ENCODE results near the gene PTGFR.

PTGFR gene

DNA sequence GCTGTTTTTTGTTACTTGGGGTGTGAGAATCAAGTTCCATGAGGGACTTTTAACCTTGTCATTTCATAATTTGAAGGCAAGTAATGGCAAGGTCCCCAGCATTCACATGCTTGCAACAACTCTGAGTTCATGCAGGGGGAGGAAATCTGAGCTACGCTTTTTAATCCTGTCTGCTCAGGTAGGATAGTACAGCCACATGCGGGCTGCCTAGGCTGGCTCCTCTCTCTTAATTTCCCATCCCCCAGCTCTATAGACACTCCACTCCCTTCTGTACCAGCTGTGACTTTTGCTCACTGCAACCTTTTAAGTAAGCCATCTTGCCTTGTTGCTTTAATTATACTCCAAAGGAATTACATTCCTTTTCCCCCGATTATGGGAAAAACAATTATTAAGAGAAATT is 30.1 kb downstream of the PTGFR start:
- DNase-seq: no peak

DNA sequence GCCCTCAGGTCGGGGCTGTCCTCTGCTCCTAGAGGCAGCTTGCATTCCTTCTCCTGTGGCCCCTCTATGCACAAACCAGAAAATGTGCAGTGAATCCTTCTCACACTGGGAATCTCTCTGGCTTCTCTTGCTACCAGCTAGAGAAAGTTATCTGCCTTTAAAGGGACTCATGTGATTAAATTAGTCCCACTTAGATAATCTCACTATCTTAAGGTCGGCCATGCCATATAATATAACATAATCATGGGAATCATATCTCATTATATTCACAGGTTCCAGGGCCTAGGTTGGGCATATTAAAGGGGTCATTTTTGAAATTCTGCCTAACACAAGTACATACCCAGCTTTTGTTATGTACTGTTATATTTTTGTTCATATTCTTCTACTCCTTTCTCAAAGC is 31.4 kb downstream of the PTGFR start:
- DNase-seq: no peak

DNA sequence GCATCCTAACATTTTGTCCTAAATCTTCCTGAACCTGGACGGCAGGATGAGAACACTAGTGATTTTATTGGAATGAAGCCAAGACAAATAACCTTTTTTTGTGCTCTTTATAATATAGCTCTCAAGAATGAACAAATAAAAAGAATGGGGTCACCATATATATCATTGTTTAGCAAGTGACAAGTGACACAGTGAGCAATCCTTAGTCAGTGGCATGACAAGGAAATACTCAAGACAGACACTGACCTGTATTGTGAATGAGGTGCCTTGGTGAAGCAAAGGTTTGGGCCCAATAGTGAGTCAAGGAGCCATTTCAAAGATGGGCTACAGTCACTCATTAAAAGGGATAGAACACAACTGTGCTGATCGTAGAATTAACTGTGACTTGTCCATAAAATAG is 35.7 kb downstream of the PTGFR start:
- DNase-seq: no peak

DNA sequence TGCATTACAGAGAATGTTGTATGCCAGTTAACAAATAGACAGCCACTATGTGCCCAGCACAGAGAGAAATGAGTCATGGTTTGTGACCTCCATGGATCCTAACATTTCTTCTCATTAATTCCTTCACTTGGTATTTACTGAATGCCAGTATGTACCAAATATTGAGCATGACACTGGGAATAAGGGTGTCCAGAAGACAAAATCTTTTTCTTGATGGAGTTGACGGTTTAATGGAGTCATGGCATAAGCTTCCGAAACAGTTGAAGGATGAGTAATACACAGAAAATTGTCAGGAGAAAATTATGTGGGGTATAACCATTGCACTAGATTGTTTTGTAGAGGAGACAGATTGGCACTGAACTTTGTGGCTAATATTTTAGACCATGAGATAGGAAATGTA is 36.9 kb downstream of the PTGFR start:
- DNase-seq: no peak

DNA sequence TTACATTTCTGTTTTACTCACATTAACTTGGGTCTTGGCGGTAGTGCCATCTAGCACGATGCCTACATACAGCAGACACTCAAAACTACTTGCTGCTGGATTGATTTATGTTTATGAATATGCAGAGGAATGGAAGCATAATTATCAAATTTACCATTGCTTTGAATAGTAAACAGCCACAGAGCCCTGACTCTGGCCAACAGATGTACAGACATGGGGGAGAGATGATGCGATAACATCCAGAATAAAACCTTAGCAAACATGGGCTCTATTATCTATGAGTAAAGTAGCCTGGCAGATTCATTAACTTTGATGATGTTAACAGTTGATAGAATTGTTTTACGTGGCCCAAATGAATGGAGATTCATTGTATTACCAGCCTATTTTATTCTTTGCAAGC is 42.8 kb downstream of the PTGFR start:
- DNase-seq: no peak

DNA sequence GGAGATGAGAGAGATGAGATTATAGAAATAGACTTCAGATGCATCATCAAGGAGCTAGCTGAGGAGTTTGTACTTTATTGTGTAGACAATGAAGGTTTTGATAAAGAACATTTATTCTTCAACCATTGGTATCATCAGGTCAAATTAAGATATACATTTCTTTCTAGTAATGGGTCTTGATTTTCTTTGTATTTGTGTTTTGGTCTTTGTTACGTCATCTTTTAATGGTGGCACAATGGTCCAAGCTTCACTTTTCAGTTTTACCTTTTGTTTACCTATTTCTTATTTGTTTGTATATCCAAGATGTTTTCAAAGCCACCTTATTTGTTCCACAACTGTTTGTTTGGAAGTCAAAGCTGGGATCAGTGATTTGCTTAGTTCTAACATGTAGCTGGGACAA is 44.5 kb downstream of the PTGFR start:
- no peak for DNase-seq

DNA sequence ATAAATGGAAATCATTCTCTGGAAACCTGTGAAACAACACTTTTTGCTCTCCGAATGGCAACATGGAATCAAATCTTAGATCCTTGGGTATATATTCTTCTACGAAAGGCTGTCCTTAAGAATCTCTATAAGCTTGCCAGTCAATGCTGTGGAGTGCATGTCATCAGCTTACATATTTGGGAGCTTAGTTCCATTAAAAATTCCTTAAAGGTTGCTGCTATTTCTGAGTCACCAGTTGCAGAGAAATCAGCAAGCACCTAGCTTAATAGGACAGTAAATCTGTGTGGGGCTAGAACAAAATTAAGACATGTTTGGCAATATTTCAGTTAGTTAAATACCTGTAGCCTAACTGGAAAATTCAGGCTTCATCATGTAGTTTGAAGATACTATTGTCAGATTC is 45.7 kb downstream of the PTGFR start:
- DNase-seq: no peak

DNA sequence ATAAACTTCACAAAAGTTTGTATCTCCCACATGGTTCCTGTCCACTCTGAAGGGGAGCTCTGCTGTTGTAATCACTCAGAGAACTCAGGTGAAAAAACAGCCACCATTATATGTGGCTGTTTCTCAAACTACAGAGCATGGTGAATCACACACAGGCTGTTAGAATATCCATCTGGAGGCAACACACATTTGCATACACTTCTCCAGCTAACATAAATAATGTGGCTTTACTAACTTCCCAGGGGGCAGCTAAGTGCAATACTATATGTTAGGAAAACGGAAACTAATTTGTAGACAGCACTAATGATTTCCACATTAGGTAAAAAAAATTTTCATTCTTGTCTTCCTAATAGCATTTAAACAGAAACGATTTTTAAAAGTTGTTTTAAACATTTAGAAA is 49.3 kb downstream of the PTGFR start:
- no peak for DNase-seq

DNA sequence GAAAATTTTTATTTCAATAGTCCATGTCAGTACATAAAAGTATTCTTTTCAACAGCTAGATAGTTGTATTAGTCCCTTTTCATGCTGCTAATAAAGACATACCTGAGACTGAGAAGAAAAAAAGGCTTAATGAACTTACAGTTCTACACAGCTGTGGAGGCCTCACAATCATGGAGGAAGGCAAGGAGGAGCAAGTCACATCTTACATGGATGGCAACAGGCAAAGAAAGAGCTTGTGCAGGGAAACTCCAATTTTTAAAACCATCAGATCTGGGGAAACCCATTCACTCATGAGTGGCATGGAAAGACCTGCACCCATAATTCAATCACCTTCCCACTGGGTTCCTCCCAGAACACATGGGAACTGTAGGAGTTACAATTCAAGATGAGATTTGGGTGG is 50.7 kb downstream of the PTGFR start:
- DNase-seq: no peak

DNA sequence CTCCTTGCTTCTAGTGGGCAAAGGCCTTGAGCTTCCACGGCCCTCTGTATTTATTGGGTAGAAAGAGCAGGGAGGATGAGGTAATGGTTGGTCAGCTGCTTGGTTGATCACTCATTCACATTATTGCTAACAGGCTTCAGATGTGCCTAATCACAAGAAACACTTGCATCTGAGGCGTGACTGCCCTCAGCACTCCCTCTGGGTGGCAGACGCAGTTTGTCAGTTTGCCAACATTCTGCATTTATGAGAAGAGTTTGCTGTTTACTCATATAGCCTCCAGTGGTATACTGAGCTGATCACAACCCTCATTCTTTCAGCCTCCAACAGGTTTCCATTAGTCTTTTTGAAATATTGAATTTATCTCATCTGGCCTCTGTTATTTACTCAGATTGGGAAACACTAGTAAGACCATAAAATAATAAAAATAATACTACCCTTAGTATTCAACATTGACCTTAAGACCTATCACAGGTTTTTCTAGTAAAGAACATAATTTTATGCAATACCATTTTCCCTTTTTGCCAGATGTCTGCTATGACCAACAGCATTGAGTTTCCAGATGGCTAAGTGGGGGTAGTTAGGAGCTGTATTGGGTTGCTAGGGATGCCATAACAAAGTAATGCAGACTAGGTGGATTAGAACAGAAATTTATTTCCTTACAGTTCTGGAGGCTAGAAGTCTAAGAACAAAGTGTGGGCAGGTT is 53.3 kb downstream of the PTGFR start:
- DNase-seq: no peak

DNA sequence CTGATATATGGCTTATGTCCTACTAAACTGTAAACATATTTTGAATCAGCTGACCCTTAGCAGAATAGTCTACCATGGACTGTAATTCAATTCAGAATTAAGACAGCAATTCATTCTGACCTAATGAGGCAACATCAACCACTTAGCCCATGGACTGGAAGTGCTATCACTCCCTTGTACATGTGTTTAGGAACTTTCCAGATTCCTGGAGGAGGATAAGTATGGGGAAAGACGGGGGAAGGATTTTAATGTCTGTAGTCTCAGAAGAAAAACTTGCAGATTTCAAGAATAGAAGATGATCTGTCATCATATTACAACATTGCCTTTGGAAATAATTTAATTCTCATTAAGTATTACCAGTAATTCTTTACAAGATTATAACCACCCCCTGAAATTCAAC is 56.3 kb downstream of the PTGFR start:
- no peak for DNase-seq

DNA sequence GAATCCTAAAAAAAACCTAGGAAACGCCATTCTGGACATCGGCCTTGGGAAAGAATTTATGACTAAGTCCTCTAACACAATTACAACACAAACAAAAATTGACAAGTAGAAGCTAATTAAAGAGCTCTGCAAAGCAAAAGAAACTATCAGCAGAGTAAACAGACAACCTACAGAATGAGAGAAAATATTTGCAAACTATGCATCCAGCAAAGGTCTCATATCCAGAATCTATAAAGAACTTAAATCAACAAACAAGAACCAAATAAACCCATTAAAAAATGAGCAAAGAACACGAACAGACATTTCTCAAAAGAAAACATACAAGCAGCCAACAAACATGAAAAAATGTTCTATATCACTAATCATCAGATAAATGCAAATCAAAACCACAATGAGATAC is 58.6 kb downstream of the PTGFR start:
- no peak for DNase-seq

DNA sequence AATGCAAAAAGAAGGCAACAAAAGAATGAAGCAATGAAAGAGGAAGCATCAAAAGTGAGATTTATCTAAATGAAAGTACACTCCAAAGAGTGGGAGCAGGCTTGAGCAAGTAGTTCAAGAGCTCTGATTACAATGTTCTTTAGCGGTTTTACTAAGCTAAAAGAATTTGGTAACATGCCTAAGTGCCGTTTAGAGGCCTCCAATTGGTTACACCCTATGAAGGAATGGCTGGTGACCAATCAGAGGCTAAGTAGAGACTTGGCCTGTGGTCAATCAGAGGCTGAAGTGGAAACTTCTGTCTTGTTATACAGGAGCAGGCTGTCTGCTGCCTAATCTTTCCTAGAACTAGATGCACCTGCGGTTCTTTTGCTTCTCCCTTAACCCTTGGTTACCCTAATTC is 59.1 kb downstream of the PTGFR start:
- no peak for DNase-seq

DNA sequence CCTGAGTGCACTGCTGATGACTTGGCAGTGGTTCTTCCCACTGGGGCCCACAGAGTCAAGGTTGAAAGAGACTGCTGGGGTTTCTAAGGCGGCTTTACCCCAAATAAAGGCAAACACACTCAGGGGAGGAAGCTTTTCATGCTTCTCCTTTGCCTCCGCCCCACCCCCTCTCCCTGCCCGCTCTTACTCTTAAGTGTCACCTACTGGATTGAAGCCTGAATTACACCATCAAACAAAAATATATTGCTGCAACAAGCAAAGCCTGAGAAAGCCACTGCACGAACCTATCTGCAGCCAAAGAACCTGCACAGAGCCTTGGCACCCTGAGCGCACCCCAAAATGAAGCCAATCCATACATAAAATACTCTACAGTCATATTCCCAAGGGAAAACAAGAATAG is 63.1 kb downstream of the PTGFR start:
- DNase-seq: no peak

DNA sequence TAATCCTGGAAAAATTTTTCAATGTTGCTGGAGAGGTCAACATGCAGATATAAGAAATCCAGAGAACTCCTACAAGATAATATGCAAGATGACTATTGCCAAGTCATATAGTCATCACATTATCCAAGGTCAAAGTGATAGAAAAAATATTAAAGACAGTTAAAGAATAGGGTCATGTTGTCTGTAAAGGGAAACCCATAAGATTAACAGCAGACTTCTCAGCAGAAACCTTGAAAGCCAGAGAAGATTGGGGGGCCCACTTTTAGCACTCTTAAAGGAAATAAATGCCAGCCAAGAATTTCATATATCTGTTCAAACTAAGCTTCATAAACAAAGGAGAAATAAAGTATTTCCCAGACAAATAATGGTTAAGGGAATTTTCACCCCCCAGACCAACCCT is 64.1 kb downstream of the PTGFR start:
- no peak for DNase-seq

DNA sequence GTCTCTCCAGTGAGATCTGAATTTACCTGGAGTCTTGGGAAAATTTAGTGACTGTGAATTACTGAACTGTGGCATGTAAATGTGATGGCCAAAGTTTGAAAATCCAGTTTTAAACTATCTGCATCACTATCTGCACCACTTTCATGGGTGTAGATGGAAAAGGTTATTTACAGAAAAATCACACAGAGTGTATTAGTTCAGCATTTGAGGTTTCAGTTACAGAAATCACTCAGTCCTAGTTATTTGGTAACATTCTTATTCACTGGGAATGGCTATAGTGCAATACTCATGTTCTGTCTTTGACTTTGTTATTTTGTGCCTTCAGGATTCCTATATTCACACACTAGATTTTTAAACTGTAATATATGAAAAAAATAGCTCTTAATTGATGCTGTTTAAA is 68.9 kb downstream of the PTGFR start:
- no peak for DNase-seq

DNA sequence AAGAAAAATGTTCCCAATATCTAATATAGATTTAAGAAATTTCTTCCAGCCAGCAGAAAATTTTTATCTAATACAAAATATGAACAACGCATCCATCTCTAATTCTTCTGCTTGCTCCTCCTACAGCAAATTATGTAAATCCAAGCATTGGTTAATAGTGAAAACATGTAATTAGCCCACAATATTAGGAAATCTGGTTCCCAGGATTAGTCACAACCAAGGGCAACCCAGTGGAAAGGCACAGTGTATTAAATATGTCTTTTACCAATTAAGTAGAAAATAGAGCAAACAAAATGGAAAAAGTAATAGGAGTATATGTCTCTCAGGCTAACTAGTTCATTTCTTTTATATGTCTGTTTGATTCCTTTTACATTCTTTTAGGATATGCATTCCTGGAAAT is 70.0 kb downstream of the PTGFR start:
- DNase-seq: no peak

DNA sequence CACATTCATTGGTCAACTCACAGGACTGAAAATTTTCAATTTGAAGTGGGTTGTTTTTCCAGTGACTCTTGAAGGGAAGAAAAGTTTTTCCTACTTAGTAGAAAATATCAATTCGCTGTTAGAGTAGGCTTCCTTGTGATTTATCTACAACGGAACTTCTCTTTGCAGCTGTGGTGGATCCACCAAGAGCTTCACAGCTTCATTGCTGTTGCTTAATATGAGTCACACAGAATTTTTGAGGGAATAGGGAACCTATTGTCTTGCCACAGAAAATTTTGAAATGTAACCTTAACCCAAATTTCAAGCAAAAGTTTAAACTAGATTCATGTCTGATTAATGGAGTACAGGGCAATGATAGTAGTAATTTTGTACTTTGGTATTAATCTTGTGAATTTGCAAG is 71.1 kb downstream of the PTGFR start:
- no peak for DNase-seq

DNA sequence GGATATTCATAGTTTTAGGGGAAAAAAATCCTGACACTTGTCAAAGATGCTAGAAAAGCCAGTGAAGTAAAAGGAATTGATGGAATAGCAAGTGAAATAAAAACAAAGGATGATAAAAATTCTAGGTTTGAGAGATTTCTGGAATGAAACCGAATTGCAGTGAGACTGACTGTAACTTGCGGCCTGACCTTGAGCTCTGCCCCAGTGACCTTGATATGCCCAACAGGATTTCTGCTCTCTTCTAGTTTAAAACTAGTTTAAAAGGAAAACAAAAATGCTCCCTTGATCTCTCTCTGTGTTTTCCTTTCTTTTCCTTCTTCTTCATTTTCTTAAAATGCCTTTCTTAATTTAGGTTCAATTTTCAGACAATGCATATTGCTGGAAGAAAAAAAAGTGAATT is 74.6 kb downstream of the PTGFR start:
- no peak for DNase-seq

DNA sequence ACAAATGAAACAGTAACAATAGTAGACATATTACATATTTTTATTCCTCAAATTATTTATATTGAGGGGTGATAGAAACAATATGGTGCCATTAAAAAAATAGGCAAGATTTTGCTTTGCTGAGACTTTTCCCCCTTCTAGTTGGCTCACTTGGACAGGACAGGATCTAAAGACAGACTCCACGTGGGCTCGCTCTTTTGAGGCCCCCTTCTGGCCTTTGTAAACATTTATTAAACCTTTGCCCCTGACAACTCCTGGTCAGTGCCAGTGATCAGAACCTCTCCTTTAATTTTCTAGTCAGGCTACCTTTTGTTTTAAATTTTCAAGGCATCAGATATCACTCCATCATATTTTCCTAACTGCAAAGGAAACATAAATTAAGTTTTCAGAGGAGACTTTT is 79.8 kb downstream of the PTGFR start:
- DNase-seq: no peak

DNA sequence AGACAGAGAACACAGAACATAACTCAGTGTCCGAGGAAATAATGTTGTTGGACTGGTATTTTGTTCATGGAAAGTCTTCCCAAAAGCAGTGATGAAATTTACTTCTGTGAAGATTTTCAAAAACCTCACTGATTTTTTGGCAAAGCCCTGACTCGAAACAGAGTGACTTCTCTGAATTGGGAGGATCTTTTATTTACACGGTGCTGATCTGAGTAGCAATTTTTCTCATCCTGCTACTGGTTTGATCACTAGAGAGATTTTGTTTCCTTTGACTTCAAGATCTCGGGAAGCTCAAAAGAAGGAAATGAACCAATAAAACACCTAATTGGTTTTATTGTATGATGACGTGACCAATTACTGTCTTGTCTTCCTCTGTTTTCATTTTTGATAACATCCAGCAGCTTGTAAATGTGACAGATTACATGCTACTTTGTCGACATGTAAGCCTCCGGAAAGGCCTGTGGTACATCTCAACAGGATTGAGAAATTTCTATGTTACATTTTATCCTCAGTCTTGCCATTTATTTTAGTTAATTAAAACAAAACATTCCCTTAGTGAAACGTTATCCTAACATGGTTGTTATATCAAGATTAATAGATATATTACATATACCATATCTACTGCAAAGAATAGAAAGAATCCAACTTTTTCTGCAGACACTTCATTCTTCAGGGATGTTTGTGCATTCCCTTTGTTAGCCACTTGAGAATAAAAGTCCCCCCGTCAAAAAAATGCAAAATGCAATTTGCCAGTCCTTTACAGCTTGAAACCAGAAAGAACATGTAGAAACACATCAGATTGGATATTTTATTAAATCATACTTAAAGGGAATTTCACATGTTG is 86.7 kb downstream of the PTGFR start:
- DNase-seq: no peak

DNA sequence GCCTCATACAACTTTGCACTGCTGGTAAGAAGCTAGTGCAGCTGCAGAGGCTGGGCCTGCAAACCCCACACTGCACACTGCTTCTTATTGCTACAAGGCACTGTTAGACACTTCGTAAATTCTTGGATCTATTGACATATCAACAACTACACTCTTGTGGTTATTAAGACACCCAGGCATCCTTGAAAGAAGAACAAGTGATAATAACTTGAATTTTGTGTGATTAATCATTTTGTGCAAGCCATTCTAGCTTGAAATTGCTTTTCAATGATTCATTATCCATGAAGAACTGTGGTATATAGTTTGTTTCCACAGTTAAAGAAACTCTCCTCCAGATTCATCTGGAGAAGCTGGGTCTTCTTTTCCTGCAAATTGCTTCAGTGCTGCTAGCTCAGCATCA is 95.8 kb downstream of the PTGFR start:
- no peak for DNase-seq

DNA sequence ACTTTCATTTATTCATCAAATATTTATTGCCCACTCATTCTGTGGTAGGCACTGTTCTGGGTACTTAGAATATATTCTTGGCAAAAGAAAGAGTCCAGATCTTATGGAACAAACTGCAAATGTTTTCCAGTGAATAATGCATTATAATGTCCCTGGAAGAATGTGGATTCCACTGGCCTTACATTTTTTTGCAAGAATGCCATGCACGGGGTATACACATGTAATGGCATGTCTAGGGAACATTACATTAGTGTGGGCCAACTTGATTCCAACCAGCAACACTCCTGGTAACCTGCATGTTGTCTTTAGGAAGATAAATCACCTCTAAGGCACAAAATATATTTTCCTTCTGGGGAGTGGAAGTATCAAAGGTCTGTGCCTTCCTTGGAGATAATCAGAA is 96.4 kb downstream of the PTGFR start:
- DNase-seq: no peak
